ENCODE data around the gene MTRR.

DNA sequence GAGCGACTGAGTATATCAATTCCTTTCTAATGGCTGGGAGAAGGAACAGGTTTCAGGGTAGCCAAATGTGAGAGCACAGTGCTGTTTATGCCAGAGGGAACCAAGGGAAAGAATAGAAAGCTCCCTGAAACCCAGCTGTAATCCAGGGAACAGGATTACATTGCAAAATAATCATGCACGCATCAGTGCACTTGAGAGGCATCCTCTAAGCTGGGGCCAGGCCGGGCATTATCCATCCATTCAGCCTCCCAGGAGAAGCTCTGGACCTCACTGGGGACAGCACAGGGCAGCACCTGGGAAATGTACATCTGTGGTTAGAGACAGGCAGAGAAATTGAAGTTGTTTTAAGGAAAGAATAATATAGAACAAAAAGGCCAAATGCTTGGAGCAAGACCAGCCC, 72.7 kb downstream of the MTRR start:
- no peak for TF ChIP-seq JUN (IDR thresholded peaks at IDR 0.05; ENCODE audit: low read depth, low read length)
- TF ChIP-seq RBBP5 (IDR thresholded peaks at IDR 0.05; ENCODE audit: borderline replicate concordance, low read depth, low read length): no peak
- no peak for TF ChIP-seq CEBPB (IDR thresholded peaks at IDR 0.05; ENCODE audit: low read depth, low read length)
- TF ChIP-seq KDM5A (IDR thresholded peaks at IDR 0.05; ENCODE audit: low read length): no peak
- TF ChIP-seq POLR2A (IDR thresholded peaks at IDR 0.05; ENCODE audit: control extremely low read depth in 1 of 2, low read depth in 2 of 2, low read length in 2 of 2): no peak
- no peak for TF ChIP-seq EZH2 (IDR thresholded peaks at IDR 0.05; ENCODE audit: low read depth, low read length, severe bottlenecking)

All from H1 (cell line).